Left ventricle myocardium inferior (tissue), 1 donor: ENCODE results near the gene VKORC1. TPM values are rescaled to one million over a fixed set of nuclear protein-coding genes. Genes with fewer than 3 reads are reported as not detected.

Source experiments
- DNase-seq: peaks from one replicate; pipeline ENCODE4 v3.0.0-alpha.2; 2020
- H3K27ac ChIP-seq: fragments of 200-600 bp; replicated peaks from 2 replicates; pipeline ENCODE4 v1.8.0; 2021
- H3K27me3 ChIP-seq: fragments of 200-600 bp; 2 replicates; pipeline ENCODE4 v1.8.0; 2021; ENCODE audit warnings: low read depth
- H3K36me3 ChIP-seq: fragments of 200-600 bp; 2 replicates; pipeline ENCODE4 v1.8.0; 2021
- H3K4me1 ChIP-seq: fragments of 200-600 bp; 2 replicates; pipeline ENCODE4 v1.8.0; 2021
- H3K4me3 ChIP-seq: fragments of 200-600 bp; 2 replicates; pipeline ENCODE4 v1.8.0; 2021; ENCODE audit warnings: mild to moderate bottlenecking, moderate library complexity
- H3K9me3 ChIP-seq: fragments of 200-600 bp; replicated peaks from 2 replicates; pipeline ENCODE4 v1.8.0; 2021
- CTCF ChIP-seq: fragments of 200-600 bp; IDR thresholded peaks from 2 replicates; pipeline ENCODE4 v1.8.0; 2021; ENCODE audit warnings: antibody characterized with exemption, mild to moderate bottlenecking, borderline replicate concordance
- intact Hi-C: fragments of 100-400 bp; cut with micrococcal nuclease; formaldehyde crosslinking; loops from one replicate; pipeline ENCODE4 v1.11.0; 2022
- total RNA-seq: library from RNA; stranded (reverse); fragmentation: NEBNext Ultra II Directional; extraction: Animal tissue kit (Norgen Biotek cat#: 25700); gene quantifications from one replicate; pipeline ENCODE4 v1.2.1, GENCODE V29; 2021
- donor health status: DM: no; HTN: yes; CAD: no; lungs with severe emphysema.

VKORC1 gene
- total RNA-seq, 1 donor from 2014 or later: 39.5 TPM

DNA sequence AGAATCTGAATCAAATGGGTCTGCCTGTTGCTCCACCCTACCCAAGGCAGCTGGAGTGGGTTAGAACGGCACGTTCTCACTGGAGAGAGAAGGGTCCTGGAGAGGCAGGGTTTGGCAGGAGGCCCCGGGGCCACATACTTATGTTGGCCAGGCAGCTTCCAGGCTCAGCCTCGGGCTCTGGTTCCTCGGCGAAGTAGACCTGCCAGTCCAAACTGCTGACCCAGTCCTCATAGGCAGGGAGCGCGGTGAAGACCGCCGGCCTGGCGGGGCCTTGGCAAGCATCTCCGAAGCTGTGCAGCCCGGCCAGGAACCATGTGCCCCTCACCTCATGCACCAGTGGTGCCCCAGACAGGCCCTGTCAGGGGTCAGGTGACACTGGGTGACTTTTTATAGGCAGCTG lies 10.6 kb downstream of the VKORC1 start:
- TF ChIP-seq CTCF: no peak
- Histone ChIP-seq H3K36me3 (peaks cover 81% of the 10 kb centered on the region), H3K4me3 (no peak overlapping the region), H3K9me3 (no peaks in the 10 kb centered on the region), H3K4me1 (peaks cover 20% of the 10 kb centered on the region), H3K27ac (no peak overlapping the region), H3K27me3 (no peaks in the 10 kb centered on the region)
- DNase-seq: no peak
- intact Hi-C loops: no loop called here

DNA sequence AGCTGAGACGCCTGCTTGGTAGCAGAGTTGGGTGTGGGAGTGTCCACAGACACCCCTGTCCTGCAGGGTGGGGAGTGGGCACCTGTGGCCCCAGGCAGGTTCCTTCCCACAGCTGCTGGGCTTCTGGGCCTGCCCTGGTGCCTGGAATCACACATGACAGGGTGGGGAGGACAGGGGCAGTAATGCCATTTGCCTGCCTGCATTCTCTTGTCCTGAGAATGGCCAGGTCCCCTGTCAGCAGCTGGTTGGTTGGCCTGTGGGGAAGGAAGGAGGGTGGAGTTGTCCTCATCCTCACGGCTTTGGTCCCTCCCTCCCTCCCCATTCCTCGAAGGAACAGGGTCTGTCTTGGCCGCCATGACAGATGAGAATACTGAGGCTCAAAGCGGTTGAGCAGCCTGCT lies 11.0 kb downstream of the VKORC1 start:
- intact Hi-C loops: no loop called here
- H3K4me3 ChIP-seq: no peak overlapping the region
- H3K9me3 ChIP-seq: no peaks in the 10 kb centered on the region
- peaks cover 20% of the 10 kb centered on the region for H3K4me1 ChIP-seq
- no peak overlapping the region for H3K27ac ChIP-seq
- H3K36me3 ChIP-seq: peaks cover 81% of the 10 kb centered on the region
- TF ChIP-seq CTCF: no peak
- H3K27me3 ChIP-seq: no peaks in the 10 kb centered on the region
- no peak for DNase-seq

GRCh38 chr16:31083081-31083480 lies 11.5 kb downstream of the VKORC1 start:
- Histone ChIP-seq H3K4me1 (peaks cover 20% of the 10 kb centered on the region), H3K4me3 (no peak overlapping the region), H3K27ac (no peak overlapping the region), H3K36me3 (peaks cover 83% of the 10 kb centered on the region), H3K27me3 (no peaks in the 10 kb centered on the region), H3K9me3 (no peaks in the 10 kb centered on the region)
- no peak for DNase-seq
- intact Hi-C loops: no loop called here
- no peak for TF ChIP-seq CTCF

GRCh38 chr16:31082368-31083045 lies 12.1 kb downstream of the VKORC1 start:
- intact Hi-C loops: no loop called here
- H3K27ac ChIP-seq: no peak overlapping the region
- H3K9me3 ChIP-seq: no peaks in the 10 kb centered on the region
- no peak overlapping the region for H3K4me3 ChIP-seq
- H3K4me1 ChIP-seq: peaks cover 20% of the 10 kb centered on the region
- TF ChIP-seq CTCF: no peak
- no peaks in the 10 kb centered on the region for H3K27me3 ChIP-seq
- no peak for DNase-seq
- H3K36me3 ChIP-seq: peaks cover 88% of the 10 kb centered on the region

DNA sequence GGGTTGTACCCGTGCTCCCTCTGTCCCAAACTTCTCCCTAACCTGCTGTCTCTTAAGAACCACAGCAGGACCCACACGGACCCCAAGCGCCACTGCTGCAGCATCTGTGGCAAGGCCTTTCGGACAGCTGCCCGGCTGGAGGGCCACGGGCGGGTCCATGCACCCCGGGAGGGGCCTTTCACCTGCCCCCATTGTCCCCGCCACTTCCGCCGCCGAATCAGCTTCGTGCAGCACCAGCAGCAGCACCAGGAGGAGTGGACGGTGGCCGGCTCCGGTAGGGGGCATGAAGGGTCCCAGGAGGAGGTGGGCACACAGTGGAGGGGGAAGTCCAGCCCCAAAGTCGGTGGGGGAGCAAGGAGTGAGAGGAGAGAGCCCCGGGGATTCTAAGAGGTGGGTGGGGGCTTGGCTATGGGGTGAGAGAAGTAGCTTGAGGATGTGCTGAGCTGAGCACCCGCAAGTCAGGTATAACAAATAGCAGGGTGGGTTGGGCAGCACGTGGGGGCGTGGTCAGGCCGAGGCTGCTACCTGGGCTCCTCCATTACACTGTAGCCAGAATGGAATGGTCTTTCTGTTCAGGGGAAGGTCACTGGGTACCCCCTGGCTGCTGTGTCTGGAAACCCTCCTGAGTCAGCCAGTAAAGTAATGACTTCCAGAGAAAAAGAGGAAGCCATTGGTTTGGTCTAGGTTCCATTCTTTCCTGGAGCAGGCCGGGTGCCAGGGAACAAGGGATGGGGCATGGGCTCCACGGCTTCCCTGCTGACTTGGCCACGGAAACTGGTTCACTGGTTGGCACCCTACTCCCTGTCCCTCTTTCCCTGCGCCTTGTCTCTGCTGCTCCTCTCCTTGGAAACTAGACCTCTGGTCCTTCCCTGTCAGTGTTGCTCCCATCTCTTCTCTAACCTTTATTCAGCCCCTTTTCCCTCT lies 12.9 kb downstream of the VKORC1 start:
- peaks cover 20% of the 10 kb centered on the region for H3K4me1 ChIP-seq
- H3K9me3 ChIP-seq: no peaks in the 10 kb centered on the region
- no peak for TF ChIP-seq CTCF
- peaks cover 88% of the 10 kb centered on the region for H3K36me3 ChIP-seq
- H3K4me3 ChIP-seq: no peak overlapping the region
- intact Hi-C loops: no loop called here
- no peak overlapping the region for H3K27ac ChIP-seq
- no peaks in the 10 kb centered on the region for H3K27me3 ChIP-seq
- DNase-seq: no peak
